ENCODE measurements around the gene INSIG1.

The INSIG1 gene

DNA sequence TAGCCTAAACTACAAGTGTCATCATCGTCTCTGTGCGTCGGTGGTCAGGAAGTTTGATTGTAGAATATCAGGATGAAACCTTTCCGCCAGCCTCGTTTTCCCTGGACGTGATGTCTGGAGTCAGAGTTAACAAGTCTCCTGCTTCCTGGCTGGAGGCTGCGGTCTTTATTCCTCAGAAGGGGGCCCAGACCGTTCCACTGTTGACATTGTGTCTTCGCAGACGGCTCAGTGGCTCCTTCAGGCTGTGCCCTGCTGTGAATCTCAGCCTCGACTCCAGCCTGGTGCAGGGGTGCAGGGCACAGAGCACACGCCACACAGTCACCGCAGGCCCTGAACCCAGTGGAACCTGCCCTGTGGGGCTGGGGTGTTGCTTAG, 37.2 kb upstream of the INSIG1 start:
- ATAC-seq, result no peak
- TF ChIP-seq, protein P1, sequence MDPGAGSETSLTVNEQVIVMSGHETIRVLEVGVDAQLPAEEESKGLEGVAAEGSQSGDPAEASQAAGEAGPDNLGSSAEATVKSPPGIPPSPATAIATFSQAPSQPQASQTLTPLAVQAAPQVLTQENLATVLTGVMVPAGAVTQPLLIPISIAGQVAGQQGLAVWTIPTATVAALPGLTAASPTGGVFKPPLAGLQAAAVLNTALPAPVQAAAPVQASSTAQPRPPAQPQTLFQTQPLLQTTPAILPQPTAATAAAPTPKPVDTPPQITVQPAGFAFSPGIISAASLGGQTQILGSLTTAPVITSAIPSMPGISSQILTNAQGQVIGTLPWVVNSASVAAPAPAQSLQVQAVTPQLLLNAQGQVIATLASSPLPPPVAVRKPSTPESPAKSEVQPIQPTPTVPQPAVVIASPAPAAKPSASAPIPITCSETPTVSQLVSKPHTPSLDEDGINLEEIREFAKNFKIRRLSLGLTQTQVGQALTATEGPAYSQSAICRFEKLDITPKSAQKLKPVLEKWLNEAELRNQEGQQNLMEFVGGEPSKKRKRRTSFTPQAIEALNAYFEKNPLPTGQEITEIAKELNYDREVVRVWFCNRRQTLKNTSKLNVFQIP (CRISPR knock-in tag; IDR thresholded peaks at IDR 0.05; ENCODE audit: borderline replicate concordance, low read depth), result no peak
- TF ChIP-seq ZFP30 (CRISPR knock-in tag; IDR thresholded peaks at IDR 0.05) (no peak), SNAI2 (CRISPR knock-in tag; IDR thresholded peaks at IDR 0.05) (no peak), BACH2 (CRISPR knock-in tag; IDR thresholded peaks at IDR 0.05; ENCODE audit: borderline replicate concordance) (no peak), TCF4 (CRISPR knock-in tag; IDR thresholded peaks at IDR 0.05; ENCODE audit: borderline replicate concordance) (no peak), ISL1 (CRISPR knock-in tag; IDR thresholded peaks at IDR 0.05) (no peak), TOX (CRISPR knock-in tag; IDR thresholded peaks at IDR 0.05; ENCODE audit: borderline replicate concordance) (no peak), ZNF8 (CRISPR knock-in tag; IDR thresholded peaks at IDR 0.05) (no peak), ZNF565 (CRISPR knock-in tag; conservative IDR thresholded peaks at IDR 0.05; ENCODE audit: low read depth) (no peak), OSR1 (CRISPR knock-in tag; IDR thresholded peaks at IDR 0.05) (no peak), GLIS3 (CRISPR knock-in tag; IDR thresholded peaks at IDR 0.05) (no peak), ARNTL (CRISPR knock-in tag; IDR thresholded peaks at IDR 0.05; ENCODE audit: borderline replicate concordance, low read depth) (no peak), ZNF70 (CRISPR knock-in tag; IDR thresholded peaks at IDR 0.05) (no peak), PPARA (CRISPR knock-in tag; IDR thresholded peaks at IDR 0.05; ENCODE audit: borderline replicate concordance) (no peak)
- TF ChIP-seq, protein P2, sequence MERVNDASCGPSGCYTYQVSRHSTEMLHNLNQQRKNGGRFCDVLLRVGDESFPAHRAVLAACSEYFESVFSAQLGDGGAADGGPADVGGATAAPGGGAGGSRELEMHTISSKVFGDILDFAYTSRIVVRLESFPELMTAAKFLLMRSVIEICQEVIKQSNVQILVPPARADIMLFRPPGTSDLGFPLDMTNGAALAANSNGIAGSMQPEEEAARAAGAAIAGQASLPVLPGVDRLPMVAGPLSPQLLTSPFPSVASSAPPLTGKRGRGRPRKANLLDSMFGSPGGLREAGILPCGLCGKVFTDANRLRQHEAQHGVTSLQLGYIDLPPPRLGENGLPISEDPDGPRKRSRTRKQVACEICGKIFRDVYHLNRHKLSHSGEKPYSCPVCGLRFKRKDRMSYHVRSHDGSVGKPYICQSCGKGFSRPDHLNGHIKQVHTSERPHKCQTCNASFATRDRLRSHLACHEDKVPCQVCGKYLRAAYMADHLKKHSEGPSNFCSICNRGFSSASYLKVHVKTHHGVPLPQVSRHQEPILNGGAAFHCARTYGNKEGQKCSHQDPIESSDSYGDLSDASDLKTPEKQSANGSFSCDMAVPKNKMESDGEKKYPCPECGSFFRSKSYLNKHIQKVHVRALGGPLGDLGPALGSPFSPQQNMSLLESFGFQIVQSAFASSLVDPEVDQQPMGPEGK (CRISPR knock-in tag; IDR thresholded peaks at IDR 0.05; ENCODE audit: borderline replicate concordance), result no peak
- TF ChIP-seq, protein P3, sequence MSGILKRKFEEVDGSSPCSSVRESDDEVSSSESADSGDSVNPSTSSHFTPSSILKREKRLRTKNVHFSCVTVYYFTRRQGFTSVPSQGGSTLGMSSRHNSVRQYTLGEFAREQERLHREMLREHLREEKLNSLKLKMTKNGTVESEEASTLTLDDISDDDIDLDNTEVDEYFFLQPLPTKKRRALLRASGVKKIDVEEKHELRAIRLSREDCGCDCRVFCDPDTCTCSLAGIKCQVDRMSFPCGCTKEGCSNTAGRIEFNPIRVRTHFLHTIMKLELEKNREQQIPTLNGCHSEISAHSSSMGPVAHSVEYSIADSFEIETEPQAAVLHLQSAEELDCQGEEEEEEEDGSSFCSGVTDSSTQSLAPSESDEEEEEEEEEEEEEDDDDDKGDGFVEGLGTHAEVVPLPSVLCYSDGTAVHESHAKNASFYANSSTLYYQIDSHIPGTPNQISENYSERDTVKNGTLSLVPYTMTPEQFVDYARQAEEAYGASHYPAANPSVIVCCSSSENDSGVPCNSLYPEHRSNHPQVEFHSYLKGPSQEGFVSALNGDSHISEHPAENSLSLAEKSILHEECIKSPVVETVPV (CRISPR knock-in tag; IDR thresholded peaks at IDR 0.05), result no peak

DNA sequence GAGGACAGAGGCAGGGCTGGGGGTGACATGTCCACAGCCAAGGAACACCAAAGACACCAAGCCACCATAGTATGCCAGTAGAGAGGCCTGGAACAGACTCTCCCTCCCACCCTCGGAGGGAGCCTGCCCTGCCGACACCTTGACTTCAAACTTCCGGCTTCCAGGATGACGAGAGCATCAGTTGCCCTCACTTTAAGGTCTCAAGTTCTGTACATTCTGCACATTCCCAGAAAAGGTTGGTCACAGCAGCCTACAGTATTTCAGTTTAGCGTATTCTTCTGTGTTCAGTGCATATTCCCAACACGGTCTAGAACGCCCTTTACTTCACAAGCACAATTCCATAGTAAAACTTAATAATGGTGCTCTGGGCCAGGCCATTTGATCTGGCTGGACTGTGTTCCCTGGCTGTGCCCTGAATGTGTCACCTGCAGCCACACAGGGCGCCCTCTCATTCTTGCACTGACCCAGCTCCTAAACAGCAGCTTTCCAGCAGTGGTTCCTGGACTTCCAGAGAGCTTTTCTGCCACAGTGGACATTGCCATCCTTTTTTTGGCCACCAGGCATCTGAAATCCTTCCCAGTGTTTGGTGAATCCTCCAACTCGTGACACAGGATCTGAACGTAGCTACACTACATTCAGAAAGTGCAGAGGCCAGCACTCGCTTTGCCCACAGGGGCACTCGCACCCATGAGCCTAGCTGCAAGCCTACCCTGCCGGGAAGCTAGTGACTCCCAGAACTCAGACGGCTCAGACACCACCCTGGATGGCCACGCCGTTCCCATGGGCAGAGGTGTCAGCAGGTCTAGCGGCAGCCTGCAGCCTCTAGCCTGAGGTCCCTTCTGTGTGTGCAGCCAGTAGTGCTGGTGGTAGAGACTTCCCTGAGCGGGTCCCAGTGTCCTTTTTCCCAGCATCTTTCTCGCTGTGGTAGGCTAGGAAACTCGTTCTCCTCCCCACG, 36.4 kb upstream of the INSIG1 start:
- TF ChIP-seq SNAI2 (CRISPR knock-in tag; IDR thresholded peaks at IDR 0.05), result no peak
- TF ChIP-seq, protein P2 (CRISPR knock-in tag; IDR thresholded peaks at IDR 0.05; ENCODE audit: borderline replicate concordance), result no peak
- TF ChIP-seq ZNF565 (CRISPR knock-in tag; conservative IDR thresholded peaks at IDR 0.05; ENCODE audit: low read depth), result no peak
- no peak for ATAC-seq

GRCh38 chr7:155262031-155262430, 35.6 kb upstream of the INSIG1 start:
- ATAC-seq, result no peak

More at GRCh38 chr7:155262031-155262430, 35.6 kb upstream of the INSIG1 start:
- no peak for TF ChIP-seq TOX (CRISPR knock-in tag; IDR thresholded peaks at IDR 0.05; ENCODE audit: borderline replicate concordance)
- no peak for TF ChIP-seq ZNF565 (CRISPR knock-in tag; conservative IDR thresholded peaks at IDR 0.05; ENCODE audit: low read depth)
- TF ChIP-seq ZNF8 (CRISPR knock-in tag; IDR thresholded peaks at IDR 0.05), result no peak
- TF ChIP-seq GLIS3 (CRISPR knock-in tag; IDR thresholded peaks at IDR 0.05), result no peak
- TF ChIP-seq, protein P2 (CRISPR knock-in tag; IDR thresholded peaks at IDR 0.05; ENCODE audit: borderline replicate concordance), result no peak
- TF ChIP-seq ZNF70 (CRISPR knock-in tag; IDR thresholded peaks at IDR 0.05), result no peak
- TF ChIP-seq, protein P4, sequence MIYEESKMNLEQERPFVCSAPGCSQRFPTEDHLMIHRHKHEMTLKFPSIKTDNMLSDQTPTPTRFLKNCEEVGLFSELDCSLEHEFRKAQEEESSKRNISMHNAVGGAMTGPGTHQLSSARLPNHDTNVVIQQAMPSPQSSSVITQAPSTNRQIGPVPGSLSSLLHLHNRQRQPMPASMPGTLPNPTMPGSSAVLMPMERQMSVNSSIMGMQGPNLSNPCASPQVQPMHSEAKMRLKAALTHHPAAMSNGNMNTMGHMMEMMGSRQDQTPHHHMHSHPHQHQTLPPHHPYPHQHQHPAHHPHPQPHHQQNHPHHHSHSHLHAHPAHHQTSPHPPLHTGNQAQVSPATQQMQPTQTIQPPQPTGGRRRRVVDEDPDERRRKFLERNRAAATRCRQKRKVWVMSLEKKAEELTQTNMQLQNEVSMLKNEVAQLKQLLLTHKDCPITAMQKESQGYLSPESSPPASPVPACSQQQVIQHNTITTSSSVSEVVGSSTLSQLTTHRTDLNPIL (CRISPR knock-in tag; IDR thresholded peaks at IDR 0.05; ENCODE audit: low read depth), result no peak
- no peak for TF ChIP-seq ZC3H10 (CRISPR knock-in tag; IDR thresholded peaks at IDR 0.05)
- TF ChIP-seq RARB (CRISPR knock-in tag; IDR thresholded peaks at IDR 0.05), result no peak
- no peak for TF ChIP-seq ZFP3 (CRISPR knock-in tag; IDR thresholded peaks at IDR 0.05)
- no peak for TF ChIP-seq CSDC2 (CRISPR knock-in tag; IDR thresholded peaks at IDR 0.05)
- TF ChIP-seq ARNTL (CRISPR knock-in tag; IDR thresholded peaks at IDR 0.05; ENCODE audit: borderline replicate concordance, low read depth), result no peak
- no peak for TF ChIP-seq OSR1 (CRISPR knock-in tag; IDR thresholded peaks at IDR 0.05)
- TF ChIP-seq, protein P1 (CRISPR knock-in tag; IDR thresholded peaks at IDR 0.05; ENCODE audit: borderline replicate concordance, low read depth), result no peak
- no peak for TF ChIP-seq TCF4 (CRISPR knock-in tag; IDR thresholded peaks at IDR 0.05; ENCODE audit: borderline replicate concordance)
- TF ChIP-seq, protein P3 (CRISPR knock-in tag; IDR thresholded peaks at IDR 0.05), result no peak

Data from SK-N-SH treated with all-trans-retinoic acid at 6 μM for 48 hours (cell line).